Upper lobe of left lung (tissue), 6 donors: Measurements from ENCODE around the gene TK2. TPM values are rescaled to one million over a fixed set of nuclear protein-coding genes. Genes with fewer than 3 reads are reported as not detected.

ENCODE experiments used
- ATAC-seq, 2 donors: fragments of 200-7000 bp; cut with Tn5 transposase; one replicate each; pipeline ENCODE4 v1.9.1; 2022; ENCODE audit warnings: mild to moderate bottlenecking in 2 of 2, moderate library complexity in 2 of 2; ENCODE audit not compliant: low FRiP score in 2 of 2
- DNase-seq, 2 donors: peaks; one replicate each; pipeline ENCODE4 v3.0.0-alpha.2; 2019 to 2020
- H3K27ac ChIP-seq, 4 donors: fragments of 200-600 bp; sonication (generic); one replicate each; pipeline ENCODE4 v1.5.1; 2016 to 2019
- H3K27me3 ChIP-seq, 4 donors: fragments of 200-600 bp; sonication (generic); one replicate each; pipeline ENCODE4 v1.5.1; 2017 to 2019
- H3K36me3 ChIP-seq, 4 donors: fragments of 200-600 bp; sonication (generic); one replicate each; pipeline ENCODE4 v1.5.1; 2016 to 2019
- H3K4me1 ChIP-seq, 4 donors: fragments of 200-600 bp; sonication (generic); one replicate each; pipeline ENCODE4 v1.5.1; 2018 to 2019
- H3K4me3 ChIP-seq, 4 donors: fragments of 200-600 bp; sonication (generic); one replicate each; pipeline ENCODE4 v1.5.1; 2017 to 2019; ENCODE audit warnings: mild to moderate bottlenecking in 2 of 4, moderate library complexity in 1 of 4
- H3K9me3 ChIP-seq, 4 donors: fragments of 200-600 bp; sonication (generic); one replicate each; pipeline ENCODE4 v1.5.1; 2018 to 2019
- CTCF ChIP-seq, 6 experiments: fragments of 450-650 bp in 4 of 6; fragments of 200-600 bp in 2 of 6; sonication (generic) in 2 of 6; IDR thresholded peaks; one replicate each; pipeline ENCODE4 v1.5.1; 2016 to 2019; ENCODE audit warnings: antibody characterized with exemption in 6 of 6
- EP300 ChIP-seq, 4 donors: sonication (generic); formaldehyde crosslinking; IDR thresholded peaks; one replicate each; pipeline ENCODE4 v1.5.1; 2017; ENCODE audit warnings: antibody characterized with exemption in 4 of 4, control low read depth in 2 of 4
- POLR2A ChIP-seq, 4 donors: fragments of 450-650 bp; IDR thresholded peaks; one replicate each; pipeline ENCODE4 v1.5.1; 2016 to 2017; ENCODE audit warnings: antibody characterized with exemption in 4 of 4, mild to moderate bottlenecking in 2 of 4
- POLR2AphosphoS5 ChIP-seq, 2 donors: sonication (generic); formaldehyde crosslinking; IDR thresholded peaks; one replicate each; pipeline ENCODE4 v1.5.1; 2017; ENCODE audit warnings: antibody characterized with exemption in 2 of 2
- WGBS, 2 donors: methylation state at CpG; one replicate each; pipeline ENCODE4 v1.1.5; 2017 to 2018; 5-methylcytosine and 5-hydroxymethylcytosine counted together
- total RNA-seq, 6 donors: library from RNA; depleted of rRNA in 4 of 6; stranded (reverse); fragments of >200 nt in 4 of 6; gene quantifications; one replicate each; pipeline versions ENCODE4 v1.1.0 to v1.2.1, GENCODE V29; 2016 to 2021
- donor health status: DM: no; HTN: no; CAD: no; lungs with moderate emphysema.
- donor health status: DM: no; HTN: yes; CAD: no; lungs with severe emphysema.

TK2 gene
- total RNA-seq, 6 donors from 2014 or later = 28.2 to 54.0 (median 36.6) TPM

GRCh38 chr16:66510298-66510697, 39.6 kb downstream of the TK2 start:
- 63 to 75% methylated on average over 3 to 5 of the region's 5 CpGs for WGBS, 2 donors
- H3K27ac ChIP-seq = peak overlapping the region; percentile 57 to 84 (median 80)
- no peak for TF ChIP-seq CTCF (IDR thresholded peaks at IDR 0.05)
- H3K36me3 ChIP-seq = peaks cover 0 to 8% (median 3%) of the 10 kb centered on the region in 4 donors
- no peaks in the 10 kb centered on the region for H3K9me3 ChIP-seq
- ATAC-seq = no peak
- no peak for DNase-seq
- no peak overlapping the region for H3K4me3 ChIP-seq
- peaks cover 57 to 64% (median 60%) of the 10 kb centered on the region in 4 donors for H3K4me1 ChIP-seq
- no peaks in the 10 kb centered on the region for H3K27me3 ChIP-seq

GRCh38 chr16:66509576-66509975, 40.3 kb downstream of the TK2 start:
- Histone ChIP-seq H3K36me3 (peaks cover 0 to 8% (median 3%) of the 10 kb centered on the region in 4 donors), H3K4me3 (no peak overlapping the region), H3K9me3 (no peaks in the 10 kb centered on the region), H3K27ac (peak overlapping the region; percentile 31 to 84 (median 76)), H3K4me1 (peaks cover 54 to 63% (median 57%) of the 10 kb centered on the region in 4 donors), H3K27me3 (no peaks in the 10 kb centered on the region)
- TF ChIP-seq POLR2AphosphoS5 (IDR thresholded peaks at IDR 0.05) (no peak), EP300 (IDR thresholded peaks at IDR 0.05) (no peak), POLR2A (IDR thresholded peaks at IDR 0.05) (no peak), CTCF (IDR thresholded peaks at IDR 0.05) (no peak)
- no peak for DNase-seq
- ATAC-seq = no peak
- 98 to 100% methylated on average over 2 to 5 of the region's 5 CpGs for WGBS, 2 donors

- no peak for TF ChIP-seq POLR2A (IDR thresholded peaks at IDR 0.05)
- no peak for TF ChIP-seq CTCF (IDR thresholded peaks at IDR 0.05)
- no peak for TF ChIP-seq EP300 (IDR thresholded peaks at IDR 0.05)
- no peak for TF ChIP-seq POLR2AphosphoS5 (IDR thresholded peaks at IDR 0.05)
- WGBS, 2 donors = 83 to 90% methylated on average over 8 to 9 of the region's 9 CpGs
- Histone ChIP-seq H3K4me1 (peaks cover 56 to 66% (median 58%) of the 10 kb centered on the region in 4 donors), H3K27me3 (no peaks in the 10 kb centered on the region), H3K36me3 (peaks cover 0 to 8% (median 3%) of the 10 kb centered on the region in 4 donors), H3K27ac (peak overlapping the region; percentile 72 to 84 (median 81)), H3K4me3 (no peak overlapping the region), H3K9me3 (no peaks in the 10 kb centered on the region)
- no peak for DNase-seq
- no peak for ATAC-seq
Observed at GRCh38 chr16:66508914-66509496, 40.9 kb downstream of the TK2 start.

- ATAC-seq (peak; percentile 33 to 70), DNase-seq (peak in 1 of 2 donors; percentile 67)
- Histone ChIP-seq H3K27me3 (no peaks in the 10 kb centered on the region), H3K9me3 (no peaks in the 10 kb centered on the region), H3K36me3 (peaks cover 0 to 2% (median 0%) of the 10 kb centered on the region in 4 donors), H3K4me1 (peaks cover 61 to 69% (median 63%) of the 10 kb centered on the region in 4 donors), H3K4me3 (no peak overlapping the region), H3K27ac (peak overlapping the region; percentile 72 to 84 (median 81))
- TF ChIP-seq CTCF (IDR thresholded peaks at IDR 0.05) (no peak), POLR2AphosphoS5 (IDR thresholded peaks at IDR 0.05) (peak; percentile 33 to 45), POLR2A (IDR thresholded peaks at IDR 0.05) (no peak), EP300 (IDR thresholded peaks at IDR 0.05) (peak in 1 of 4 donors; percentile 52)
- WGBS, 2 donors = 52 to 58% methylated on average over 7 of the region's 7 CpGs
Observed at GRCh38 chr16:66508248-66508913, 41.5 kb downstream of the TK2 start.
